Endothelial cell of umbilical vein (primary cell): ENCODE measurements around the gene SH3RF3.

Source experiments
- CTCF ChIP-seq, 2 donors: IDR thresholded peaks; 1 replicate in 1 of 2; 2 replicates in 1 of 2; pipeline ENCODE4 v1.5.1; 2011; ENCODE audit warnings: low read length in 2 of 2, mild to moderate bottlenecking in 2 of 2, moderate library complexity in 2 of 2, control low read depth in 1 of 2, inconsistent platforms in 1 of 2, low read depth in 1 of 2; ENCODE audit not compliant: insufficient read depth in 1 of 2; ENCODE audit errors: extremely low read depth in 1 of 2
- FOS ChIP-seq: IDR thresholded peaks from 2 replicates; pipeline ENCODE4 v1.6.1; 2011; ENCODE audit warnings: mild to moderate bottlenecking, low read length, moderate library complexity, borderline replicate concordance; ENCODE audit not compliant: insufficient read depth
- MAX ChIP-seq: IDR thresholded peaks from 2 replicates; pipeline ENCODE4 v1.6.1; 2011; ENCODE audit not compliant: insufficient read depth, insufficient read length
- POLR2A ChIP-seq: IDR thresholded peaks from 2 replicates; pipeline ENCODE4 v1.6.1; 2012; ENCODE audit warnings: low read depth, mild to moderate bottlenecking, control low read depth, low read length
- POLR2AphosphoS5 ChIP-seq: IDR thresholded peaks from 2 replicates; pipeline ENCODE4 v1.6.1; 2012; ENCODE audit warnings: low read depth, mild to moderate bottlenecking, control low read depth, low read length, moderate library complexity; ENCODE audit not compliant: insufficient read depth

GRCh38 chr2:109180786-109181185 is 51.8 kb downstream of the SH3RF3 start:
- TF ChIP-seq CTCF (IDR thresholded peaks at IDR 0.05; ENCODE audit: extremely low read depth in 1 of 2, insufficient read depth in 1 of 2, low read depth in 1 of 2, low read length in 2 of 2) (no peak), POLR2AphosphoS5 (no peak), MAX (no peak), POLR2A (no peak), FOS (no peak)
